ENCODE data around the gene TLE5. TPM values are rescaled to one million over a fixed set of nuclear protein-coding genes. Genes with fewer than 3 reads are reported as not detected.

TLE5 gene
- total and polyA plus RNA-seq, 9 of the 15 experiments (the other 6 are each of a cell fraction or from before 2014, with no cell fraction given): 2.0 to 347 (median 235) TPM

- TF ChIP-seq ZFPM2 (CRISPR knock-in tag; IDR thresholded peaks at IDR 0.05) (no peak), ZNF175 (CRISPR knock-in tag; IDR thresholded peaks at IDR 0.05; ENCODE audit: low read depth) (no peak), GTF3C2 (IDR thresholded peaks at IDR 0.05; ENCODE audit: borderline replicate concordance, extremely low read depth, insufficient read length) (no peak), NUFIP1 (IDR thresholded peaks at IDR 0.05; ENCODE audit: partially characterized antibody) (no peak), HOXB6 (CRISPR knock-in tag; IDR thresholded peaks at IDR 0.05; ENCODE audit: borderline replicate concordance) (no peak), GTF2F1 (IDR thresholded peaks at IDR 0.05; ENCODE audit: low read depth, low read length) (no peak), TRIM25 (IDR thresholded peaks at IDR 0.05; ENCODE audit: borderline replicate concordance) (no peak), ZKSCAN8 (CRISPR knock-in tag; IDR thresholded peaks at IDR 0.05) (no peak), HDAC1 (IDR thresholded peaks at IDR 0.05) (no peak), SRSF1 (IDR thresholded peaks at IDR 0.05; ENCODE audit: low read depth, low read length) (no peak), RREB1 (CRISPR knock-in tag; IDR thresholded peaks at IDR 0.05) (no peak), KDM2B (CRISPR knock-in tag; IDR thresholded peaks at IDR 0.05) (no peak), ZNF77 (CRISPR knock-in tag; IDR thresholded peaks at IDR 0.05) (no peak), TCFL5 (CRISPR knock-in tag; conservative IDR thresholded peaks at IDR 0.05) (no peak), ELK3 (CRISPR knock-in tag; IDR thresholded peaks at IDR 0.05) (no peak)
Measured at GRCh38 chr19:3075605-3076431, 13.5 kb upstream of the TLE5 start (continued).

Data from K562 (cell line).